IPS DF 6.9 (cell line): ENCODE data around the gene POLR2J3.
"Not testable (repeated sequence)": the region's sequence is repeated elsewhere in the genome, so short reads cannot be mapped to it uniquely, and the experiment has no call there.

Source experiments
- DNase-seq: peaks from one replicate; pipeline ENCODE4 v3.0.0-alpha.2; 2013; ENCODE audit warnings: low read depth, low spot score
- H3K27ac ChIP-seq: one replicate; pipeline ENCODE4 v1.5.1; 2013; ENCODE audit warnings: low read length, control low read depth
- H3K27me3 ChIP-seq: 2 replicates; pipeline ENCODE4 v1.6.1; 2013; ENCODE audit warnings: mild to moderate bottlenecking, low read length; ENCODE audit not compliant: control insufficient read depth, insufficient read depth
- H3K36me3 ChIP-seq: 2 replicates; pipeline ENCODE4 v1.6.1; 2013; ENCODE audit warnings: low read length; ENCODE audit not compliant: control insufficient read depth, insufficient read depth
- H3K4me1 ChIP-seq: 2 replicates; pipeline ENCODE4 v1.6.1; 2013; ENCODE audit warnings: low read length; ENCODE audit not compliant: control insufficient read depth, insufficient read depth
- H3K4me3 ChIP-seq: 2 replicates; pipeline ENCODE4 v1.5.1; 2013; ENCODE audit warnings: mild to moderate bottlenecking, low read length
- H3K9me3 ChIP-seq: 2 replicates; pipeline ENCODE4 v1.6.1; 2013; ENCODE audit warnings: low read length, inconsistent platforms; ENCODE audit not compliant: control insufficient read depth, insufficient read depth
- WGBS: extraction: QIAGEN DNeasy Blood & Tissue Kit; methylation state at CpG from one replicate; pipeline ENCODE4 v1.1.7; 2013; ENCODE audit warnings: mixed read lengths, missing lambda C conversion rate; ENCODE audit not compliant: insufficient read length, insufficient coverage; 5-methylcytosine and 5-hydroxymethylcytosine counted together

The POLR2J3 gene

GRCh38 chr7:102543596-102543995 is 28.8 kb downstream of the POLR2J3 start, which contains the start of gene UPK3BL2:
Gene UPK3BL2, minus strand, starts transcription at chr7:102543696. Its CDS starts 60 bp downstream, at chr7:102543636.
- H3K27me3 ChIP-seq, H3K4me3 ChIP-seq, H3K36me3 ChIP-seq, H3K4me1 ChIP-seq, H3K9me3 ChIP-seq, H3K27ac ChIP-seq, DNase-seq: not testable (repeated sequence)
- WGBS, result no CpG with 5 or more reads among the region's 8 CpGs

GRCh38 chr7:102542771-102543170 is 29.6 kb downstream of the POLR2J3 start:
- not testable (repeated sequence) for H3K36me3 ChIP-seq, H3K27me3 ChIP-seq, H3K9me3 ChIP-seq, H3K4me1 ChIP-seq, DNase-seq, H3K27ac ChIP-seq, H3K4me3 ChIP-seq
- WGBS, result no CpG with 5 or more reads among the region's 11 CpGs

- not testable (repeated sequence) for H3K4me1 ChIP-seq, H3K27me3 ChIP-seq, H3K4me3 ChIP-seq, DNase-seq, H3K27ac ChIP-seq, H3K36me3 ChIP-seq, H3K9me3 ChIP-seq
- no CpG with 5 or more reads among the region's 8 CpGs for WGBS
Measured at GRCh38 chr7:102542083-102542482, 30.3 kb downstream of the POLR2J3 start.

- not testable (repeated sequence) for H3K36me3 ChIP-seq, H3K4me3 ChIP-seq, H3K27me3 ChIP-seq, DNase-seq, H3K27ac ChIP-seq, H3K9me3 ChIP-seq, H3K4me1 ChIP-seq
- WGBS, result no CpG with 5 or more reads among the region's 6 CpGs
Measured at GRCh38 chr7:102540604-102541003, 31.8 kb downstream of the POLR2J3 start.

GRCh38 chr7:102535062-102535615 is 37.2 kb downstream of the POLR2J3 start:
- not testable (repeated sequence) for H3K4me3 ChIP-seq, DNase-seq, H3K4me1 ChIP-seq, H3K9me3 ChIP-seq, H3K27me3 ChIP-seq, H3K36me3 ChIP-seq, H3K27ac ChIP-seq
- WGBS, result no CpG with 5 or more reads among the region's 8 CpGs

DNA sequence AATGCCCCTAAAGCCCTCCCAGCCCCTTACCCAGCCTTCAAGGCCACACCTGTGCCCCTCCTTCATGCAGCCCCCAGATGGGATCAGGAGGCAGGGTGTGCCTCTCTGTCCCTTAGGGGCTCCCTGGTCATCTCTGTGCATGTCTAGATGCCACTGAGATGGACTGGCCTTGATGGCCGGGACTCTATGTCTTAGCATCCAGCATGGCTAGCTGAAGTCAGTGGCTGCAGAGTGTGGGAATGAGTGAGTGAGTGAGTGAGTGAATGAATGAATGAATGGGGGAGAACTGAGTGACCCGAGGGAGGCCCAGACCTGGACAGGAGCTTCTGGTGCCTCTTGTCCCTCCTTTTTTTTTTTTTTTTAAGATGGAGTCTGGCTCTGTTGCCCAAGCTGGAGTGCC is 40.3 kb downstream of the POLR2J3 start:
- not testable (repeated sequence) for H3K27ac ChIP-seq, H3K4me3 ChIP-seq, DNase-seq, H3K36me3 ChIP-seq, H3K9me3 ChIP-seq, H3K4me1 ChIP-seq, H3K27me3 ChIP-seq
- WGBS, result no CpG with 5 or more reads among the region's 2 CpGs

DNA sequence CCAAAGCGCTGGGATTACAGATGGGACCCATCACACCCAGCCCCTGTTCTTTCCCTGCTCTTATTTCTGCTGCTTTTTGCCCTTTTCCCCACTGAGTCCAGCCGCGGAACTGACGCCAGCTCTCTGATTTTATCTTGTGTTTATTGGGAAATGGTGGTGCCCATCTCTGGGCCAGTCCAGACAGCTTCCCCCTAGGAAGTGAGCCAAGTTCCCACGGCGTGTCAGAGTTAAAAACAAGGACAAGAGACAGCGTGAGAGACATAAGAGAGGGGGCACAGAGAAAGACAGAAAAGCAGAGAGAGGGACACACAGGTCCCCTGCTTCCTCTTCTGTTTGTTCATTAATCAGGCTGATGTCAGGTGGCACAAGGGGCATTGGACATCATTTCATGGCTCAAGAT is 40.8 kb downstream of the POLR2J3 start:
- not testable (repeated sequence) for H3K4me3 ChIP-seq
- WGBS, result no CpG with 5 or more reads among the region's 7 CpGs

DNA sequence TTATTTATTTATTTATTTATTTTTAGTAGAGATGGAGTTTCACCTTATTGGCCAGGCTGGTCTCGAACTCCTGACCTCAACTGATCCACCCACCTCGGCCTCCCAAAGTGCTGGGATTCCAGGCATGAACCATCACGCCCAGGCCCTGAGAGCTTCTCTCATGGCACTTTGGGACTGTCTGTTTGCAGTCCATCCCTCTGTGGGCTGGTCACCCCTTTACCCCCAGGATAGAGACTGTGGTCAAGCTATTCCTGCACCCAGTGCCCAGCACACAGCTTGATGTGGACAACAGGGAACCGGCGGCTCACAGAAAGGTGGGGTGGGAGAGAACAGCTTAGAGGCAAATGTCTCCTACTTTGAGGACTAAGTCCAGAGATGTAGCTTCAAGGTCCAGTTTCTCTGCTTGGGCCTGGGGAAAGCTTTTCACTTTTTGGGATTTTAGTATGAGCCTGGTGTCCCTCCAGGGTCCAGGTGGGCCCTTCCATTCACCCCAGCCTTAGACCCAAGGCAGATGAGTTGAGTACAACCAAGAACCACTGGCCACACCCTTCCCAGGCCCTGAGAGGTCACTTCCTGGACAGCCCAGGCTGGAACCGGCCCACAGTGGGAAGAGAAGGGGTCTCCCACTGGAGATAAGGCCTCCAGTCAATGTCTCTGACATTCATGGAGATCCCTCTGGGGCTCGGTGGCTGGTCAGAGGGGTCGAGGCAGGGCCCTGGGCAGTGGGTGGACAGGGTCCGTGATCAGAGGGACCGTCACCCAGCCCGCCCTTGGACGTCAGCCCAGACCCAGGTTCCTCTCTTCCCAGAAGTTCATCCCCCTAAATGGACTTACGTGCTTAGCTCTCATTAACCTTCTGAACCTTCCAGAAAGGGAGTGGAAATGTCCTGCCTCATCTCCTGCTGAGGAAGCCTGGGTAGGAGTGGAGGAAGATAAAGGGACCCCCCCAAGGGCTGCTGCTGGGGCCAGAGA is 44.3 kb downstream of the POLR2J3 start:
- not testable (repeated sequence) for H3K27ac ChIP-seq, H3K36me3 ChIP-seq, H3K9me3 ChIP-seq, H3K4me1 ChIP-seq, DNase-seq, H3K27me3 ChIP-seq, H3K4me3 ChIP-seq
- WGBS, result no CpG with 5 or more reads among the region's 13 CpGs

More for the DNA sequence above, 40.8 kb downstream of the POLR2J3 start:
- DNase-seq, H3K36me3 ChIP-seq, H3K27me3 ChIP-seq, H3K4me1 ChIP-seq, H3K9me3 ChIP-seq, H3K27ac ChIP-seq: not testable (repeated sequence)

DNA sequence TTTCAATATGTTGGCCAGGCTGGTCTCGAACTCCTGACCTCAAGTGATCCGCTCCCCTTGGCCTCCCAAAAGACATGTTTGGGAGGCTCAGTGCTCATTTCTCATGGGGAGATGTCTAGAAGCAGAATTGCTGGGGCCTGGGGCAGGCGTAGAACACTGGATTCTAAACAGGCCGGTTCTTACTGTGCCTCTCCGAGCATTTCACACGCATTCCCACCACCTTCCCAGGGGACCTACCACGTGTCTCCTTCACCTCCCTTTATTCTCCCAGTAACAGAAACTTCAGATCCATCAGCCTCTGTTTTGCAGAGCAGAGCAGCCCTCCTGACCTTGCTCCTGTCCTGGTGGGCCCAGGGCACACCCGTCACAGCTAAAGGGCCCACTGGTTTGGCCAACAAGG is 45.2 kb downstream of the POLR2J3 start:
- H3K27me3 ChIP-seq, DNase-seq, H3K4me1 ChIP-seq, H3K9me3 ChIP-seq, H3K36me3 ChIP-seq, H3K4me3 ChIP-seq, H3K27ac ChIP-seq: not testable (repeated sequence)
- no CpG with 5 or more reads among the region's 8 CpGs for WGBS

GRCh38 chr7:102524803-102525202 is 47.6 kb downstream of the POLR2J3 start:
- WGBS, result no CpG with 5 or more reads among the region's 2 CpGs

More at GRCh38 chr7:102524803-102525202, 47.6 kb downstream of the POLR2J3 start:
- not testable (repeated sequence) for H3K4me3 ChIP-seq, H3K27me3 ChIP-seq, DNase-seq, H3K9me3 ChIP-seq, H3K36me3 ChIP-seq, H3K27ac ChIP-seq, H3K4me1 ChIP-seq
